Left ventricle myocardium inferior (tissue), 1 donor: ENCODE measurements around the gene ABHD16B. TPM values are rescaled to one million over a fixed set of nuclear protein-coding genes. Genes with fewer than 3 reads are reported as not detected.

Experiments used
- DNase-seq: peaks from one replicate; pipeline ENCODE4 v3.0.0-alpha.2; 2020
- H3K27ac ChIP-seq: fragments of 200-600 bp; replicated peaks from 2 replicates; pipeline ENCODE4 v1.8.0; 2021
- H3K27me3 ChIP-seq: fragments of 200-600 bp; 2 replicates; pipeline ENCODE4 v1.8.0; 2021; ENCODE audit warnings: low read depth
- H3K36me3 ChIP-seq: fragments of 200-600 bp; 2 replicates; pipeline ENCODE4 v1.8.0; 2021
- H3K4me1 ChIP-seq: fragments of 200-600 bp; 2 replicates; pipeline ENCODE4 v1.8.0; 2021
- H3K4me3 ChIP-seq: fragments of 200-600 bp; 2 replicates; pipeline ENCODE4 v1.8.0; 2021; ENCODE audit warnings: mild to moderate bottlenecking, moderate library complexity
- H3K9me3 ChIP-seq: fragments of 200-600 bp; replicated peaks from 2 replicates; pipeline ENCODE4 v1.8.0; 2021
- CTCF ChIP-seq: fragments of 200-600 bp; IDR thresholded peaks from 2 replicates; pipeline ENCODE4 v1.8.0; 2021; ENCODE audit warnings: antibody characterized with exemption, mild to moderate bottlenecking, borderline replicate concordance
- intact Hi-C: fragments of 100-400 bp; cut with micrococcal nuclease; formaldehyde crosslinking; loops from one replicate; pipeline ENCODE4 v1.11.0; 2022
- total RNA-seq: library from RNA; stranded (reverse); fragmentation: NEBNext Ultra II Directional; extraction: Animal tissue kit (Norgen Biotek cat#: 25700); gene quantifications from one replicate; pipeline ENCODE4 v1.2.1, GENCODE V29; 2021
- donor health status: DM: no; HTN: yes; CAD: no; lungs with severe emphysema.

Gene ABHD16B
- total RNA-seq, 1 donor from 2014 or later: not detected

GRCh38 chr20:63843222-63843621 lies 18.1 kb upstream of the ABHD16B start:
- Histone ChIP-seq H3K36me3 (no peaks in the 10 kb centered on the region), H3K4me3 (no peak overlapping the region), H3K27me3 (no peaks in the 10 kb centered on the region), H3K4me1 (peaks cover 48% of the 10 kb centered on the region), H3K27ac (no peak overlapping the region), H3K9me3 (no peaks in the 10 kb centered on the region)
- DNase-seq: no peak
- TF ChIP-seq CTCF: no peak
- intact Hi-C loops: no loop called here

- peak overlapping the region; percentile 92 for H3K27ac ChIP-seq
- H3K4me1 ChIP-seq: peaks cover 53% of the 10 kb centered on the region
- H3K9me3 ChIP-seq: no peaks in the 10 kb centered on the region
- H3K27me3 ChIP-seq: no peaks in the 10 kb centered on the region
- TF ChIP-seq CTCF: no peak
- no peak for DNase-seq
- intact Hi-C loops: no loop called here
- no peak overlapping the region for H3K4me3 ChIP-seq
- no peaks in the 10 kb centered on the region for H3K36me3 ChIP-seq
Measured at GRCh38 chr20:63843778-63844177, 17.5 kb upstream of the ABHD16B start.

GRCh38 chr20:63844511-63844991 lies 16.7 kb upstream of the ABHD16B start:
- Histone ChIP-seq H3K27ac (peak overlapping the region; percentile 92), H3K27me3 (no peaks in the 10 kb centered on the region), H3K9me3 (no peaks in the 10 kb centered on the region), H3K36me3 (no peaks in the 10 kb centered on the region), H3K4me1 (peaks cover 53% of the 10 kb centered on the region), H3K4me3 (no peak overlapping the region)
- intact Hi-C loops: no loop called here
- TF ChIP-seq CTCF: no peak
- no peak for DNase-seq

GRCh38 chr20:63846128-63846771 lies 15.0 kb upstream of the ABHD16B start:
- H3K4me3 ChIP-seq: peak overlapping the region; percentile 58
- H3K27me3 ChIP-seq: no peaks in the 10 kb centered on the region
- H3K27ac ChIP-seq: peak overlapping the region; percentile 92
- H3K9me3 ChIP-seq: no peaks in the 10 kb centered on the region
- TF ChIP-seq CTCF: peak; percentile 21
- peaks cover 53% of the 10 kb centered on the region for H3K4me1 ChIP-seq
- intact Hi-C loops: no loop called here
- H3K36me3 ChIP-seq: no peaks in the 10 kb centered on the region
- DNase-seq: peak; percentile 82

- peak overlapping the region; percentile 92 for H3K27ac ChIP-seq
- no peak for TF ChIP-seq CTCF
- H3K27me3 ChIP-seq: no peaks in the 10 kb centered on the region
- intact Hi-C loops: no loop called here
- peak overlapping the region; percentile 58 for H3K4me3 ChIP-seq
- DNase-seq: no peak
- peaks cover 53% of the 10 kb centered on the region for H3K4me1 ChIP-seq
- no peaks in the 10 kb centered on the region for H3K36me3 ChIP-seq
- no peaks in the 10 kb centered on the region for H3K9me3 ChIP-seq
Measured at GRCh38 chr20:63846888-63847236, 14.4 kb upstream of the ABHD16B start.
